Prostate gland (tissue), 2 donors: ENCODE data around the gene ZNF385B.

Experiments used
- POLR2A ChIP-seq: fragments of 450-650 bp; IDR thresholded peaks from one replicate; pipeline ENCODE4 v1.6.1; 2016; ENCODE audit warnings: antibody characterized with exemption, mild to moderate bottlenecking
- POLR2AphosphoS5 ChIP-seq: sonication (generic); formaldehyde crosslinking; IDR thresholded peaks from one replicate; pipeline ENCODE4 v1.6.1; 2017; ENCODE audit warnings: antibody characterized with exemption
- TF ChIP-seq, protein P1 (sequence below), 4 experiments: fragments of 200-600 bp in 2 of 4; fragments of 450-650 bp in 2 of 4; sonication (generic) in 2 of 4; IDR thresholded peaks; 1 replicate in 3 of 4; 2 replicates in 1 of 4; pipeline ENCODE4 v1.5.1; 2016 to 2019; ENCODE audit warnings: antibody characterized with exemption in 4 of 4, mild to moderate bottlenecking in 2 of 4, moderate library complexity in 2 of 4

DNA sequence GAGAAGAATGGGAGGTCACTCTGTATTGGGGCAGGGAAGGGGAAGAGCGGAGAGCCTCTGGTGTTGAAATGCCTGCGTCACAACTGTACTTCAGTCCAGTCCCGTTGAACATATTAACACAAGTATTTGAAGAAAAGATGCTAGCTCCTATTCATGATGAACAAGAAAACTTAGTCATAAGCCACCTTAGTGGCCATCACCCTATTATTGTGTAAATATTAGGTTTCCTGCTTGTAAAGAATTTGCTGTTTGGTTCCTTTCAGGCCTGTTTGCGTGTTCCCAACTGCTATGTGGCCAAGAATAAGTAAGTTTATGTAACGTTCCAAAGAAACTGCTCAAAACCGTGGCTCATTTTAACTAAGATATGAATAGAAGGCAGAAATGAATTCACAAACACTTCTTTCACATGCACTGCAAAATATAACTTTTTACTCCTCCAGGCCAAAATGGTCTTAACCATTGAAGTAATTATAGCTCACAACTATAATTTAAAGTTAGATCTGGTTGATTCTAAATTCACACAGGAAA, 204.3 kb downstream of the ZNF385B start:
- TF ChIP-seq POLR2A (no peak), POLR2AphosphoS5 (no peak)
- TF ChIP-seq, protein P1, sequence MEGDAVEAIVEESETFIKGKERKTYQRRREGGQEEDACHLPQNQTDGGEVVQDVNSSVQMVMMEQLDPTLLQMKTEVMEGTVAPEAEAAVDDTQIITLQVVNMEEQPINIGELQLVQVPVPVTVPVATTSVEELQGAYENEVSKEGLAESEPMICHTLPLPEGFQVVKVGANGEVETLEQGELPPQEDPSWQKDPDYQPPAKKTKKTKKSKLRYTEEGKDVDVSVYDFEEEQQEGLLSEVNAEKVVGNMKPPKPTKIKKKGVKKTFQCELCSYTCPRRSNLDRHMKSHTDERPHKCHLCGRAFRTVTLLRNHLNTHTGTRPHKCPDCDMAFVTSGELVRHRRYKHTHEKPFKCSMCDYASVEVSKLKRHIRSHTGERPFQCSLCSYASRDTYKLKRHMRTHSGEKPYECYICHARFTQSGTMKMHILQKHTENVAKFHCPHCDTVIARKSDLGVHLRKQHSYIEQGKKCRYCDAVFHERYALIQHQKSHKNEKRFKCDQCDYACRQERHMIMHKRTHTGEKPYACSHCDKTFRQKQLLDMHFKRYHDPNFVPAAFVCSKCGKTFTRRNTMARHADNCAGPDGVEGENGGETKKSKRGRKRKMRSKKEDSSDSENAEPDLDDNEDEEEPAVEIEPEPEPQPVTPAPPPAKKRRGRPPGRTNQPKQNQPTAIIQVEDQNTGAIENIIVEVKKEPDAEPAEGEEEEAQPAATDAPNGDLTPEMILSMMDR (IDR thresholded peaks at IDR 0.05), result no peak
